Suppressor macrophage treated with lipopolysaccharide for 1 hour (primary cell): ENCODE results near the gene MXRA8.

ENCODE experiments used
- DNase-seq, 3 donors: peaks; one replicate each; pipeline ENCODE4 v3.0.0-alpha.2; 2020 to 2022

MXRA8 gene

DNA sequence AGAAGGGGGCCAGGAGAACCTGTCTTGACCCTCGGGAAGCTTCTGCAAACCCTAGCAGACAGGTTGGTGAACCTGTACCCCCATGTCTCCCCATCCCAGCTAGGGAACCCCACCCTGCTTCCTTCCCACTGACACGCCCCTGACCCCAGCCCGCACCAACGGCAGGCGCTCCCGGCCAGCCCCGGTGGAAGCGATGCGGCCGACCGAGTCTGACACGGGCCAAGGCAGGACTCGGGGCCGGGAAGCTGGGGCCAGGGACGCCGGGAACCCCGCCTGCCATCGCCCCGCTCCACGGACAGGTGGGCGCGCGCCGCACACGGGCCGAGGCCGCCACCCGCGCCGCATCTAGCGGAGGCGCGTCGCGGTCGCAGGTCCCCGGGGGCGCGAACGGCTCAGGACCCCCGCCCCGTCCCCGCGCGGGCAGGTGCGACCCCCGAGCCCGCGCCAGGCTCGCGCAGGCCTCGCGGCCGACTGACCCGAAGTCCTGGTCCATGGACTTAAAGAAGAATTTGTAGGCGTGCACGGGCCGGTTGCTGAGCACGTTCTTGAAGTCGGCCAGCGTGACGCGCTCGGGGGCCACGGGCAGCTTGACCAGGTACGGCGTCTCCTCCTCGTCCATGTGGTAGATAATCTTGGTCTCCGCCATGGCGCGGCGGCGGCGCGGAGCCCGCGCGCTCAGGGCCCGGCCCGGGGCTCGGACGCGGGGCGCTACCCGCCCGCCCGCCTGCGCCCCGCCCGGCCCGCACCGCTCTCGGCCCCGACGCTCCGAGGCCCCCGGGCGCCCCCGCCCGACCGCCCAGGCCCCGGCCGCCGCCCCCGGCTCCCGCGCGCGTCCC is 9.7 kb downstream of the MXRA8 start:
- peak in 1 of 3 donors; percentile 29 for DNase-seq

DNA sequence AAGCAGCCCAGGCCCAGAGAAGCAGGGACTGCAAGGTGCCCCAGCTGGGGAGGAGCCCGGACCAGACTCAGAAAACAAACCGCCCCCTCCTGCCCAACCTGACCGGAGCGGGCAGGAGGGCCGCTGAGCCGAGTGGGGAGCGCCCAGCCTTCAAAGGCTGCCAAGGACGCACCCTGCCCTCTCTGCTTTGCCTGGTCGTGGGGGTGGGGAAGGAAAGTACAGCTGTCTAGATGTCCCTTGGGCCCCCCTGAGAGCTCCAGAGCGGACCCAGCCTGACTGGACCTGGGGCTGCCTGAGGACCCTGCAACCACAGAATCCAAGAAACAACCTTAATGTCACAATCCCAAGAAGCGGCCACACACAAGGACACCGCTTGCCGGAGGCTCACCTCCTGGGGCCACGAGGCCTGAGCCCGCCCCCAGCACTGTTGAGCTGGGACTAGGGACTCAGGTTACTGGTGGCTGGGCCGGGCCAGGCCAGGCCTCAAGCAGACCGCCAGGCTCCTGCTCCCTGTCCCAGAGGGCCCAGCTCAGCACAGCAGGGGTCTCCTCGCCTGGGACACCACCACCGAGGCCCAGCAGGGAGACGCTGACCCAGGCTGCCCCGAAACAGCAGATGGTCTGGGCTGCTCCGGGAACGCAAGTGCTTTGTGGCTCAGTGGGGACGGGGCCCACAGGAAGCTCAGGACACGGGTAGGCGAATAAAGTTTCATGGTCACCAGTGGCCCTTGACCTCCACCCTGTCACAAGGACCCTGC is 10.5 kb downstream of the MXRA8 start:
- DNase-seq: peak in 1 of 3 donors; percentile 17

DNA sequence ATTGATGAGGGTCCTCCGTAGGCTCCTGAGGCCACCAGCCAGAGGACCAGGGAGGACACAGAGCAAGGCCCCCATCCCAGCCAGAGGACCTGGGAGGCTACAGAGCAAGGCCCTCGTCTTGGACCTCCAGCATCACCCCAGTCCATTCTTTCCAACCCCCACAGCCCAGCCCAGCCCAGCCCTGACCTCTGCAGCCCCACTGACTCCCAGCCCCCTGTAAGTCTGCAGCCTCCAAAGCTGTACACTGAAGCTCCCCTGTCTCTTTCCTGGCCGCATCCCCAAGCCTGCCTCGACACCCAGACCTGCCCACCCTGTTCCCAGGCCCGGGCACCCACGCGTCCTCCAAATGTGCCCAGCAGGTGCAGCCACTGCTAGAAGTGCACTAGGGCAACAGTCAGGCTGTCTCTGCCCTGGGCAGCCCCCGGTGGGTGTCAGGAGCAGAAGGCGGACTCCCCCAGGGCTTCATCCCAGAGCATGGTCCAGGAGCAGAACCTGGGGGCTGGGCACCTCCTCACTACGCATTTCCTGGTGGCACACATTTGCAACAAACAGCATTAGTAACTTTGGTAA is 11.2 kb downstream of the MXRA8 start:
- no peak for DNase-seq

DNA sequence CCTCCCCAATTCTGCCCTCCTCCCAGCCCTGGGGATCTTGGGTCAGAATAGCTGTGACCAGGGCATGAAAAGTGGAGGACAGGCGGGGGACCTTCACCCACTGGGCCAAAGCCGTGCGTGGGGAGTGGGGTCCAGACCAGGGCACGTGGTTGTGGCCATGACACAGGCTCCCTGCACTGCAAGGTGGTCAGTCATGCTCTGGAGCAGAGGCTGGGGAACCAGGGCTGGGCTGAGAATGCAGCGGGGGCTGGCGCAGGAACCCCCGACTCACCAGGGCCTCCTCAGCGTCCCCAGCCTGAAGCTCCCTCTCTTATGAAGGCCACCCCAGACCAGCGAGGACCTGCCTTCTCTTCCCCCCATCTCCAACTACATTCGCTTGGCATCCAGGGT is 11.9 kb downstream of the MXRA8 start:
- no peak for DNase-seq

DNA sequence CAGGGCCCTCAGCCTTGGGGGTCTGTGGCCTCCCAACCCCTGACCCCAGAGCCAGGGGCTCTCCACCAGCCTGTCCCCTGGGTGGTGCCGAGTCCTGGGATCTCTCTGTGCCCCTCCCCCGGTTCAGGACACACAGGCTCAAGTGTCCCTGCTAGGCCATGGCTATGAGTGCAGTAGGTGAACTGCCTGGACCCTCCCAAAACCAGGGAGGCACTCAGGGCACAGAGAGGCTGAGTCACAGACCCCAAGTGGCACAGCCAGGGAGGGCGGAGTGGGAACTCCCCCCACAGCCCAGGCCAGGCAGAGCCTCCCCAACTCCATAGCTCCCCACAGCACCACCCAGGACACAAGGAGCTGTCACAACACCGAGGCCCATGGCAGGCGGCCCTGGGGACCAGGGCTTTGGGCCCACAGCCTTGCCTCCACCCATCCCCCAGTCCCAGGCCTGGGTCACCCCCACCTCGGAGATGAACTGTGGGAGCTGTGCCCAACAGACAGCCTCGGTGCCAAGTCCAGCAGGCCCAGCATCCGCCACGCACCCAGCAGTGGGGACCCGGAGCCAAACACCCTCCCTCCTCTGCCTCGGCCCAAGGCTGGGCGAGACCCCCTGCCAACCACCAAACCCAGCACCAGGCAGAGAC is 12.4 kb downstream of the MXRA8 start:
- DNase-seq: no peak

DNA sequence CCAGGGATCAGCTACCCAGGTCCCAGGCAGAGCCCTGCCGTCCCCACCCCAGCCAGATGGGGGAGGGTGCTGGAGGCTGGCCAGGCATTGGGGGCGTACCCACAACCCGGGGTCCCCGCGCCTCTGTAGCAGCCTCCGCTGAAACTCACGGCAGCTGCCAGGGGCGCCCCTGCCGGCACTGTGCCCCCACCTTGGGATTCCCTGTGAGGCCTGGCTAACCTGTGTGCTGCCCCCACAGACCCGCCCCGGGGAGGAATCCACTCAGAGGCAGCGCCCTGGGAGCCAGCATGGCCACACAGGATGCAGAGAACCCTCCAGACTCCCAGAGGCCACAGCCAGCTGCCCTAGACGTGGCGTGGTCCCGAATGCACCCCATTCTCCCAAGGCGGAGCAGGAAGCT is 13.0 kb downstream of the MXRA8 start:
- no peak for DNase-seq

DNA sequence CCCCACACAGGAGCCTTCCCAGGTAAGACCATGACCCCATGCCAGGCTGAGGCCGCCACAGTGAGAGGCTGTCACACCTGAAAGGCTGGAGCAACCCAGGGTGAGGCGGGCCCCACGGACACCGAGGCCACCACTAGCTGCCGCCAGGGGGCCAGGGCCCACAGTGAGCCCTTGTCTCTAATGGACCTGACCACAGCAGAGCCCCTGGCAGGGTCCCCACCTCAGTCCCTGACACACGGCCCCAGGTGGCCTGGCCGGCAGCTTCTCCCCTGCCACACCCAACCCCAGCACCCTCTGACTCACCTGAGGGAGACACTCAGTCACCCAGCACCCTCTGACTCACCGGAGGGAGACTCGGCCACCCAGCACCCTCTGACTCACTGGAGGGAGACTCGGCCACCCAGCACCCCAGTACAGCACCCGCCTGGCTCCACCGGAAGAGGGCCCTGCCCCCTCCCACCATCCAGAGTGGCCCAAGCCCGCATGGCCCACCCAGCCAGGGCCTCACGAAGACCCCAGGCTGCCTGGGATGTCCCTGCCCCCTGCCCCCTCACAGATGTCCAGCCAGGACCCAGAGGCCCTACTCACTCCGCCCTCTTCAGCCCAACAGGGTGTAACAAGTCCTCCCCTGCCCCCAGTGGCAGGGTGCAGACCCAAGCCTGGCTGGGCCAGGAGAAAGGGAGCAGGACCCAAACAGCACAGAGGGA is 13.5 kb downstream of the MXRA8 start:
- DNase-seq: peak; percentile 72 to 82 (median 76)

DNA sequence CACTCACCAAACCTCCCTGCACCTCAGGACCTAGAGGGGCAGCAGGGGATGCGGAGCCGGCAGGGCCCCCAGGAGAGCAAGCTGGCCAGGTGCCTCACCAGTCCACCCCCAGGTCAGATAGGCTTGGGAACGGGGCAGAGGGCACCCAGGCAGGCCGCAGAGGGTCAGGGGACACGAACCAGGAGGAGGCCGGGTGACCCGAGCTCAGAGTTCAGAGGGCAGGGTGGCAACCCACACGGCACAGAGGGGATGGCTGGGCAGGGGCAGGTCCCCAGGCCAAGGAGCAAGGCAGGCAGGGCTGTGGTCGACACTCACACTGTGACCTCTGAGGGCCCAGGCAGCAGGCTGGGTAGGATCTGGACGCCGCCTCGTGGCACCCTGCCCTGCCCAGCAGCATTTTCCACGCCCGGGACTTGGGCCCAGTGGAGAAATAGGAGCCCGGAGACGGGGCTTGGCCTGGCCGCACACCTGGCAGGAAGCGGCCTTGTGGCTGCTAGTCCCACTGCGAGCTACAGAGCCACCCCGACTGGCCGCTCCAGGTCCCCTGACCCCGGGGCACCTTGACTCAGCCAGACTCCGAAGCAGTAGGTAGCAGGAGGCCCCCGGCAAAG is 14.4 kb downstream of the MXRA8 start:
- DNase-seq: no peak

DNA sequence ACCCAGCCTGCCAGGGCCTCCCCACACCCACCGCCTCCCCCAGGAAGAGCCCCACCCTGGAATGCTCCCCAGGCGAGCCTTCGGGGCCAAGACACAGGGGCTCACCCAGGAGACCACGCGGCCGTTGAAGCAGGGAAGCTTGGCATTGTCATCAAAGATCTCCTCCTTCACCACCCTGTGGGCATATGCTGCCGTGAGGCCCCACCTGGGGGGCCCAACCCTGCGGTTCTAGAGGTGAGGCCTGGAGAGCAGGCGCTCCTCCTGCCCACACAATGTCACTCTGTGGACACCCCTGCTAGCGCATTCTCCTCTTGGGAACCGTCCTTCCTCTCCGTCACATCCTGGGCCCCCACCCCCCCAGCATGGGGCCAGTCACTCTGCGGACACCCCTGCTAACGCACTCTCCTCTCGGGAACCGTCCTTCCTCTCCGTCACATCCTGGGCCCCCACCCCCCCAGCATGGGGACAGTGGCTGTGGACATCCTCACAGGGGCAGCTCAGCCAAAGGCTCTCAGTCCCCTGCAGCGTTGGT is 15.7 kb downstream of the MXRA8 start:
- DNase-seq: no peak

DNA sequence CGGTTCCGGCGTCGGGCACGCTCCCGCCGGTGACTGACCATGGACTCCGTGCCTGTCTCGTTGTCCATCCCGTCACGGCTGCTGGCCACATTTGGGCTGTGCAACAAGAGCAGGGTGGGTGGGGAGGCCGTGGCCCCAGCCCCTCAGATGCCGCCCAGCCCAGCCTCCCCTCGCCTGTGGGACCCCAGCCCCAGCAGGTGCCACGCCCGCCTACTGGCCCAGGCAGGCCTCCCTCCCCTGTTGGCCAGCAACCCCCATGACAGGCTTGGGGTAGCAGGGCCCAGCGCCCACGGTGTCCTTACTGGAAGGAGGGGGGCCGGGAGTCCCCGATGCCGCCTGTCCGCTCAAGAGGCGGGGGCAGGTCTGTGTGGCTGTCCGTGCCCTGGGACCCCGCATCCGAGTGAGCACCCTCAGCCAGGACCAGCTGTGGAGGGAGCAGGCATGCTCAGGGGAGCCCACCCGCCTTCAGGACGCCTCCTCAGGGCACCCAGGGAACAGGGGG is 16.2 kb downstream of the MXRA8 start:
- DNase-seq: no peak

DNA sequence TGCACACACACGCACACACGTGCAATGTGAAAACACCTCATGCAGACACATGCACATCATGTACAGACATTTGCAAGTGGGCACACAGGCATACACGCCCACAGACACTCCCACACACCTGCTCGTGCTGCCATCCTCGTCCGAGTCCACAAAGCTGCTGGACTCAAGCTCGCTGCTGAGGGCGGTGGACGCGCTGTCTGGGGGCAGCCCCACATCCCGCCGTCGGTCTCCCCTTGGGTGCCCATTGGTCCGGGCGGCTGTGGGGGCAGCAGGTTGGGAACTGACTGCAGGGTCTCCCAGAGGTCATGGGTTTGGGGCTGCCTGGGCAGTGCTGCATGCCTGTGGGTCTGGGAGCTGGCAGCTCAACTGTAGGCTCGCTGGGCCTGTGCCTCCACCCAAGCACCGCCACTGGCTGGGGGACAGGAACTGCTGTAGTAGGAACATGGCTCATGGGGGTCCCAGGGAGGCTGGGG is 16.8 kb downstream of the MXRA8 start:
- no peak for DNase-seq

DNA sequence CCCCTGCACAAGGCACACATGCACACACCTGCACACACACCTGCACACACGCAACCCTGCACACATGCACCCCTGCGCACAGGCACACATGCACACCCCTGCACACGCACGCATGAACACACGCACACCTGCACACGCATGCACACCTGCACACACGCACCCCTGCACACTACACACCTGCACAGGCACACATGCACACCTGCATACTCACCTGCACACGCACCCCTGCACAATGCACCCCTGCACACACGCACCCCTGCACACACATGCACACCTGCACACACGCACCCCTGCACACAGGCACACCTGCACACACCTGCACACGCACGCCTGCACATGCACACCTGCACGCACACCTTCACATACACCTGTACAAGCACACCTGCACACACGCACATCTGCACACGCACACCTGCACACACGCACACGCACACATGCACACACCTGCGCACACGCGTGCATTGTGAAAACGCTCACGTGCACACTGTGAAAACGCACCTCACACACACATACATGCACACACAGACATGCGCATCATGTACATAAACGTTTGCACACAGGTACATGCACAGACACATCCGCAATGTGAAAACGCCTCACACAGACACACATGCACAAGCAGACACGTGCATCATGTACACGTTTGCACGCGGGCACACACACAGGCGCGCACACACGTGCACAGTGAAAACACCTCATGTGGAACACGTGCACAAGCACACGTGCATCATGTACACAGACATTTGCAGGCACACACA is 17.4 kb downstream of the MXRA8 start:
- DNase-seq: no peak

DNA sequence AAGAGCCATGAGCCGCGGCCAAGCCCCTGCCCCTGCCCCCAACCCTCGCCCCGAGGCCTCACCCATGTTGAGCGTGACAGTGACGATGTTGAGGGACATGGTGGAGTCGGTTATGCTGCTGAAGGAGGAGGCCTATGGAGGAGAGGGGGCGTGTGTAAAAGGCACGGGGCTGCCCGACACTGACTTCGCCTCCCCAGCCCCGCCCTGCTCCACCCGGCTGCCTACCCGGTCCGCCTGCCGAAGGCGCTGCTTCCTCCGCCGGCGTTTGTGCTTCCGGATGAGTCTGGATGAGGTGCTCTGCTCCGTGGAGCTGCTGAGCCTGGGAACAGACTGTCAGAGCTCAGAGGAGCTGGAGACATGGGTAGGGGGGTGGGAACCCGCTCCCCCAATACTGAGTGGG is 18.2 kb downstream of the MXRA8 start:
- DNase-seq: no peak

DNA sequence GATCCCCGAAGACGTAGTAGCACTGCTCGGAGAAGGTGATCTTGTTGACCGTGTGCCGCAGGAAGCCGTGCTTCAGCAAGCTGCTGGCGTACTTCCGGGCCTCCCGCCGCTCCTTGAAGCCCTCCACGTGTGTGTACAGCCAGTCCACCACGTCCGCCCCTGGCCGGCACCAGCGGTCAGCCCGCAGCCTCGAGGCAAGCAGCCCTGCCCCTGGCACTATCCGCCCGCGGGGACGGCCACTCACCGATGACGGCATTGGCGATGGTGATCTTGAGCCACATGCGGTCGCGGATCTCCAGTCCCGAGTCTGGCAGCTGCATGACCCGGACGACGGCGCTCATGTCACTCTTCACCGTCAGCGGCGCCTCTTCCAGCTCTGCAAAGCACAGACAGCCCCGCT is 20.1 kb downstream of the MXRA8 start:
- DNase-seq: no peak

DNA sequence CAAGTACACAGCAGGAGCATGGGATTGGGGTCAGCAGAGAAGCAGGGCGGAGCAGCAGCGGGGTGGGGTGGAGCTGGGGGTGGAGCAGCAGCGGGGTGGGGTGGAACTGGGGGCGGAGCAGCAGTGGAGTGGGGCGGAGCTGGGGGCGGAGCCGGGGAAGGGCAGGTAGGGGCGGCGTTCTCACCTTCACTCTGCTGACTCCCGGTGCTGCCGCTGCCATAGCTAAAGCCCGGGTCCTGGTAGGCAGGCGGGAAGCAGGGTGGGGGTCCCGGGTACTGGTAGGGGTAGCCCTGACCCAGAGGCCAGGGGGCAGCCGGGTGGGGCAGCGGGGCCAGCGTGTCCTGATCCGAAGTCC is 20.6 kb downstream of the MXRA8 start:
- peak in 1 of 3 donors; percentile 32 for DNase-seq

DNA sequence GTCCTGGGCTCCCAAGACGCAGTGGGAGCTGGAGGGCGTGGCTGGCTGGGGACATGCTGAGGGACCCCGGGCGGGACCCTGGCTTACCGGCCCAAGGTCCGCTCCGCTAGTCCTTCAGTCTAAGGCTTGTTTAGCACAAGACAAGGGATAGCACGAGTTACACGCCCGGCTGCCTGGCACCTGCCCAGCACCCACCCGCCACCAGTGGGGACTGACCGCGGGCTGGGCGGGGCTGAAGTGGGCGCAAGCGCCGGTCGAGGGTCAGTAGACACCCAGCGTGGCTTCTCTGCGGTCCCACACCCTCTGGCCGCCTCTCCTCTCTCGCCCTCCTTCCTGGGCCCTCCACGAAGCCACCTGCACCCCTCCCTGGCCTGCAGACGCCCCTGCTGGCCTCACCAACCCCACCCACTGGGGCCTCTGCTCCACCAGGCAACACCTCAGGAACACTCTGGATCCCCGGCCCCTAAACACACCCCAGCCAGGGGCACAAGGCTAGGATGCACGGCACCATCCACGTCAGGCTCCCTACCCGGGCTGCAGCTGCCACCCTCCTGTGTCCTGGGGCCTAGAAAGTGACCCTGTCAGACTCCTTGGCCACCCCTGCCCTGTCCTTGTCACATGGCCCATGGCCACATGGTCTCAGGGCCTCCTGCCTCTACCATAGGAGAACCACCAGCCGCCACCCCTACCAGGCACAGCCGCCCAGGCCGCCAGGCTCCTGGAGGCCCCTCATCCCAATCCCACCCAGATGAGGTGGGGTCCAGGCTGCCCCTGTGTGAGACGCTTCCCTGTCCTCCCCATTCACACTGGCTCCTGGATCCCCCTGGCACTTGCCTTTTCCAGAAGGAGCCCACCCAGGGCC is 21.2 kb downstream of the MXRA8 start:
- no peak for DNase-seq

DNA sequence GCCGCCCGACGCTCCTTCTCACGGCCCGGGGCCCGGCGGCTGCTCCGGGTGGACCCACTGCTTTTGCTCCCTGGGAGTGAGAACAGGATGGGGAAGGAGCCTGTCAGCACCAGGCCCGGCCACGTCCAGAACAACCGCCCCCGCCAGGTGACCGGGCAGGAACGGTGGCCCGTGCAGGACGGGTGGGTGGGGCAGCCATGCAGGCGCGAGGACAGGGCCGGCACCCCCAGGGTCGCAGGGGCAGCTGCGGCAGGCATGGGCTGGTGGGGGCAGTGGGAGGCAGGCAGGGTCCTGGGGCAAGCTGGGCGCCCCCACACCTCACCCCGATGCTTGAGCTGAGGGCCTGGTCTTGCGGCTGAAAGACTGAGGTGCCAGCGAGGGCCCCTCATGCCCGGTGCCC is 21.9 kb downstream of the MXRA8 start:
- DNase-seq: no peak

DNA sequence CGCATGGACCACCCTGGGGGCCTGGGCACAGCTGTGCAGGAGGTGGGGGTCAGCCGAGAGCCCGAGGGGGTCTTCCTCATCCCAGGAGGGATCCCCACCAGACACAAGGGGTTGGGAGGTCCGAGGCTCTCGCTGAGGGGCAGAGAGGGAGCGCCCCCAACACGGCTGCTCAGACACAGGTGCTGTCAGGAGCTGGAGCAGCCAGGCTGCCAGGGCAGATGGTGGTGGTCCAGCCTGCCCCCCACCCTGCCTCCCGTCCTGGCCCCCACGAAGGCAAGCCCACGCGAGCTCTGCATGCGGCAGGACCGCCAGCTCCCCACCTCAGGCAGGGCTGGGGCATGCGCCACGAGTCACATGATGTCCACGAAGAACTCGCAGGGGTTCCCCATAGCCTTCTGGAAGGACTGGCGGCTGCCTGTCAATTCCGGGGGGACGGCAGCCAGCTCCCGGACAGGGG is 22.5 kb downstream of the MXRA8 start:
- DNase-seq: no peak

DNA sequence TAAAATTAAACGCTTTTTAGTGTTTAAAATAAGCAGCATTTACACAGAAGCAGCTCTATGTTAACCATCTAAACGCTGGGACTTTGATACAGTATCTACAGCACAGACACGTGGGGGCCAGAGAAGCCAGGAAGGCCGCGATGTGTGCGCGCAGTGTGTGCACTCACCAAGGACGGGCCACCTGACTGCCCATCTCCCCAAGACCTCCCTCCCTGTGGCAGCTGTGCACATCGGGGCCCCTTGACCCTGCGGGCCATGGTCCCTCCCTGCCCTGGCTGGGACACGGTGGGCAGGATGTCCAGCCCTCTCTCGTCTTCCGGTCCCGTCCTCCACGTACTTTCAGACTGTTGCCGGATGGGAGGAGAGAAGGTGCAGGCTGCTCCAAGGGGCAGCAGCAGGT is 23.1 kb downstream of the MXRA8 start:
- no peak for DNase-seq

DNA sequence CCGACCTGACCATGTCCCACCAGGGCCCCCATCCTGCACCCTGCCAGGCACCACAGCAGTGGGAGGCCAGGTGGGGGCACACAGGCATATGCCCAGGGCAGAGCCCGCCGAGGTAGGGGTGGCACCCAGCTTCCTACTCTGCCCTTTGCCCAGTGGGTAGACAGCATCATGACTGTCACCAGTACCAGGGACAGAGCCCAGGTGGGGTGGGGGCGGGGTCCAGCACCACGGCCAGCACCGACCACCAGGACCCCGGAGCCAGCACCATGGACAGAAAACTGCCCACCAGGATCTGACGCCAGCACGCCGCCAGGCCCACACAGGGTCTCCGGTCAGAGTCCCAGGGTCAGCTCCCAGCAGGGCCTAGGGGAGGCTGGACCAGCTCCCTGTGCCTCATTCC is 23.5 kb downstream of the MXRA8 start:
- no peak for DNase-seq
